IMR-90 (cell line): ENCODE measurements around the gene ADGRG2.

Experiments
- CEBPB ChIP-seq: IDR thresholded peaks from 2 replicates; pipeline ENCODE4 v1.6.1; 2012; ENCODE audit warnings: low read depth, low read length, improper control_type of control experiment
- CTCF ChIP-seq: conservative IDR thresholded peaks from 2 replicates; pipeline ENCODE4 v1.5.1; 2012; ENCODE audit warnings: mild to moderate bottlenecking, low read depth, low read length, improper control_type of control experiment
- MXI1 ChIP-seq: IDR thresholded peaks from 2 replicates; pipeline ENCODE4 v1.6.1; 2012; ENCODE audit warnings: low read depth, mild to moderate bottlenecking, low read length, moderate library complexity, borderline replicate concordance
- RFX5 ChIP-seq: IDR thresholded peaks from 2 replicates; pipeline ENCODE4 v1.8.0; 2012; ENCODE audit warnings: low read depth, mild to moderate bottlenecking, low read length, moderate library complexity

DNA sequence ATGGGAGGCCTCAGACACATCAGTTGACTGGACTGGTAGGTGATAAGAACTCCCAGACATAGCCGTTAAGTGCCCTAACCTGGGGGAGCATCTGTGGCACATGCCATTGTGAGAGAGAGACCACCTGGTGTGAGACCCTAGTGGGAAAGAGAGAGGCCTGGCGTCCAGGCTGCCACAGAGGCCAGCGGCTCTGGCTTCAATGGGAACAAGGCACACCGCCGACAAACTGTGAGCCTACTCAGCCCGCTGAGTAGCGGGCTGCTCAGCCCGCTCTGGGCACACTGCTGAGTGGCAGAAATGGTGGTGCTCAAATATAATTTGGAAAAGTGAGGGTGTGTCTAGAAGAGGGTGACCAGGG lies 172.3 kb downstream of the ADGRG2 start:
- TF ChIP-seq RFX5 = no peak
- no peak for TF ChIP-seq CTCF
- TF ChIP-seq CEBPB = no peak
- TF ChIP-seq MXI1 = no peak
